Stimulated activated naive CD8-positive, alpha-beta T cell treated with anti-CD3 and anti-CD28 coated beads, Interleukin-15, amount 100 ng/mL, for 72 hours (primary cell): ENCODE measurements around the gene PSIP1.
"Not testable (repeated sequence)": the region's sequence is repeated elsewhere in the genome, so short reads cannot be mapped to it uniquely, and the experiment has no call there.

Experiments used
- ATAC-seq: fragments of 150-1000 bp; cut with Tn5 transposase; 2 replicates; pipeline ENCODE4 v1.10.0; 2021; ENCODE audit warnings: mild to moderate bottlenecking, moderate library complexity
- DNase-seq, 2 donors: peaks; one replicate each; pipeline ENCODE4 v3.0.0; 2021 to 2022
- H3K27ac Mint-ChIP-seq, 2 donors: one replicate each; pipeline ENCODE4 v1.8.0; 2022; ENCODE audit warnings: mild to moderate bottlenecking in 2 of 2, mixed read lengths in 2 of 2, moderate library complexity in 2 of 2
- H3K27me3 Mint-ChIP-seq: one replicate; pipeline ENCODE4 v1.8.0; 2022; ENCODE audit warnings: mixed read lengths
- H3K4me1 Mint-ChIP-seq: one replicate; pipeline ENCODE4 v1.8.0; 2022; ENCODE audit warnings: mild to moderate bottlenecking, mixed read lengths
- H3K4me3 Mint-ChIP-seq, 2 donors: one replicate each; pipeline ENCODE4 v1.8.0; 2022; ENCODE audit warnings: mild to moderate bottlenecking in 2 of 2, mixed read lengths in 2 of 2, moderate library complexity in 1 of 2
- H3K9me3 Mint-ChIP-seq, 2 donors: one replicate each; pipeline ENCODE4 v1.8.0; 2022; ENCODE audit warnings: mixed read lengths in 2 of 2

PSIP1 gene

DNA sequence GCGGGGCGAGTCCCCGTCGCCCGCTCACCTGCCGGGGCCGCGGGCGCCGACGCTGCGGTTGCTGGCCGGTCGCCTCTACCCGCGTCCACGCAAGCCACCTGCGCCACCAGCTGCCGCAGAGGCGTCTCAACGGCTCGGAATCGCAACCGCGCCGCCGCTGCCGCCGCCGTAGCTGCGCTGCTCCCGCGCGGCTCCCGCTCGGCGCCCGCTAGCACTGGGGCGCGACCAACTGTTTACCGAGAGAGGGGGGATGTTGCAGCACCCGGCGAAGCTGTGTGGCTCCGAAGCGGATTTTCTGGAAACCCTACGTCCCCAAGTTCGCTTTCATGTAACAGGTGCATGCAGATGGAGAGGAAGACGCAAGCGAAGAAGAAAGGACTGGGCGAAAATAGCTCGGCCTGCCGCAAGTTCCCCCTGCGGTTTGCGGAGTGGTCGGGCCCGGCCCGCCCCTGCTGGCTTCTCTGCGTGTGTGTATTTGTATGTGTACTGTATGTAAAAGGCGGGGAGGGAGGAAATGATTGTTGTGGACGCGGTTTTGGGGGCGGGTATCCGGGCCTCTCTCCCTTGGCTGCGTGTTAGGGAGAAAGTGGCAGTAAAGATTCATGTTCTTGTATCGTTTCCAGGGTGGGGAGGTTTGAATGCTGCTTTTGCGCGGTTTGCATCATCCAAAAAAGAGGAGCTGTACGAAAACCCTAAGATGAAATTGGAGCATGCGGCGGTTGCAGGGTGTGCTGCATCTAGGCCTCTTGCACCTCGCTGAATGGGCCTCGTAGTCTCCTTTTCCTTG is at the start of gene PSIP1:
PSIP1 (minus strand) TSS at position 182 of the 787 bp plus-strand sequence. CDS start 782 bp downstream, outside the sequence.
- DNase-seq (peak; percentile 89 to 93), ATAC-seq (peak; percentile 91)
- Mint-ChIP-seq H3K27ac (peak within 1 kb of the TSS; percentile 100), H3K4me3 (peak within 1 kb of the TSS; percentile 90 to 91), H3K4me1 (peaks cover 59% of the 10 kb centered on the region), H3K27me3 (no peaks in the 10 kb centered on the region), H3K9me3 (no peaks in the 10 kb centered on the region)

DNA sequence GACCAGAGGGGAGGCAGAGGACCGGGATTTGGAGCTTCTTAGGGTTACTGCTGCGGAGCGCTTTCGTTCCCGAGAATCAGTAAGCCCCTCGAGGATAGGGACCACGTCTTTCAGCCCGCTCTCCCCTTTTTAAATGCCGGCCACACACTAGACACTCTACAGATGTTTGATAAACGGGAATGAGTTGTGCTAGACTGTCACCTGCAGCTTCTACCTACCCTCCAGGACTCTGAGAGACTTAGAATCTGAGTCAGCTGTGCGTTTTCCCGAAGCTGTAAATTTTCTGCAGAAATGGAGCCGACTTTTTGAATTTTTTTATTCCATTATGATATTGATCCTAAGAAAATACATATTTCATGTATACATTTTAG is 42.7 kb upstream of the PSIP1 start:
- no peak for DNase-seq
- Mint-ChIP-seq H3K27me3 (no peaks in the 10 kb centered on the region), H3K4me1 (peaks cover 15% of the 10 kb centered on the region), H3K4me3 (peak overlapping the region; percentile 96 to 98), H3K27ac (peak overlapping the region; percentile 90 to 97), H3K9me3 (no peaks in the 10 kb centered on the region)
- peak; percentile 19 for ATAC-seq

DNA sequence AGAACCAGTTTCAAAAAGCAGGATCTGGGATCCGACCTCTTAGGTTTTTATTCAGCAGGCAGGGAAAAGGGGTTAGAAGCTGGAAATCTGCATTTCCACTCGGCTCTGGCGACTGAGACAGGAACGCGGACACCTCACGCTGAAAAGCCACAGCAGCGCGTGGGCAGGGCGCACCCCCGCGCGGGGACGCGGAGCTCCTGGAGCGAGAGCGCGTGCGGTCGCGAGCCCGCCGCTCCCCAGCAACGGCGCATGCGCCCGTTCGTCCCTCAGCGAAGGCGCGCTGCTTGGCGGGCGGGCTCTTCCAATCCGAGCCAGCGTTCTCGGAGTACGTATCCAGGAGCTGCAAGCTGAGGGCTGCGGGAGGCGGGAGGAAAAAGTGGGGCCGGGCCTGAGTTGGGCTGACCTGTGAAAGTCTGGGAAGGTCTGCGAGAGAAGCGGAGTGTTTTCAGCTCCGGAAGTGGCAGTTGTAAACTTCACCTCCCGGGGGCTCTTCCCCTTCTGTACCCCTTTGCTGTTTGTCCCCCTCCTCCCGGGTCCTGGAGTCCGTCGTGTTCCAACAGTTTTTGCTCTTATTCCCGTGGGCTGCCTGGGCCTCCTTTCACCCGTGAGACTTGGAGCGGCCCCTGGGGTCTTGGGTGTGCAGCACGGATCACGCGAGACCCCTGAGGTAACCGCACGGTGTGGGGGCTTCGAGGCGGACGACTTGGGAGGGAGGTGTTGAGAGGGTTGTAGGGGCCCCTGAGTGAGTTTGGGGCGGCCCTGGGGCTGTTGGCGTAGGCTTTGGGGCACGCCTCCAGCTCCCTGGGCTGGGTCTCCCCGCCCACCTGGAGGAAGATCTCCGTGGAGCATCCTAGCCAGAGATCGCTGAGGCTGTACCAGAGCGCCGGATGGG is 42.1 kb upstream of the PSIP1 start, which contains the start of gene CCDC171:
CCDC171 (plus strand) TSS at position 408 of the 892 bp plus-strand sequence. CDS start 11,046 bp downstream, outside the sequence.
- Mint-ChIP-seq H3K4me1 (peaks cover 15% of the 10 kb centered on the region), H3K4me3 (peak within 1 kb of the TSS; percentile 96 to 98), H3K9me3 (no peaks in the 10 kb centered on the region), H3K27me3 (no peaks in the 10 kb centered on the region), H3K27ac (peak within 1 kb of the TSS; percentile 90 to 97)
- DNase-seq (peak; percentile 82 to 88), ATAC-seq (peak; percentile 88)

DNA sequence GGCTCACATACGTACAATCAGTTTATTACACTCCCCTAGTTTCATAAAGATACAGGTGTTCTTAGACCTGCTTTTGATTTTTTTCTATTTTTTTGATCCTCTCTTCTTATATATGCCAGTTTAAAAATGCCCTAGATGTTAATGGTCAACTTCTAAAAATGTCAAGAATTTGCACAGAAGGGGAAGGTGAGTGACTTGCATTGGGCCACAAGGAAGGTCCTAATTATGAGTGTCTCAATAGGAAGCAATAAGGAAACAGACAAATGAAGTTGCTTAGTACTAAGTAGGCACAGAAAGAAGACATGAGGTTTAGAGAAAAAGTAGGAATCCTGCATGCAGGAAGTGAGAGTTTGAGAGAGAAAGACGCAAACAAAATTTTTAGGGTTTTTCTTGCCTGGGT is 38.8 kb upstream of the PSIP1 start:
- Mint-ChIP-seq H3K27me3 (no peaks in the 10 kb centered on the region), H3K9me3 (no peaks in the 10 kb centered on the region), H3K4me3 (no peak overlapping the region), H3K27ac (no peak overlapping the region), H3K4me1 (peaks cover 15% of the 10 kb centered on the region)
- ATAC-seq (no peak), DNase-seq (no peak)

DNA sequence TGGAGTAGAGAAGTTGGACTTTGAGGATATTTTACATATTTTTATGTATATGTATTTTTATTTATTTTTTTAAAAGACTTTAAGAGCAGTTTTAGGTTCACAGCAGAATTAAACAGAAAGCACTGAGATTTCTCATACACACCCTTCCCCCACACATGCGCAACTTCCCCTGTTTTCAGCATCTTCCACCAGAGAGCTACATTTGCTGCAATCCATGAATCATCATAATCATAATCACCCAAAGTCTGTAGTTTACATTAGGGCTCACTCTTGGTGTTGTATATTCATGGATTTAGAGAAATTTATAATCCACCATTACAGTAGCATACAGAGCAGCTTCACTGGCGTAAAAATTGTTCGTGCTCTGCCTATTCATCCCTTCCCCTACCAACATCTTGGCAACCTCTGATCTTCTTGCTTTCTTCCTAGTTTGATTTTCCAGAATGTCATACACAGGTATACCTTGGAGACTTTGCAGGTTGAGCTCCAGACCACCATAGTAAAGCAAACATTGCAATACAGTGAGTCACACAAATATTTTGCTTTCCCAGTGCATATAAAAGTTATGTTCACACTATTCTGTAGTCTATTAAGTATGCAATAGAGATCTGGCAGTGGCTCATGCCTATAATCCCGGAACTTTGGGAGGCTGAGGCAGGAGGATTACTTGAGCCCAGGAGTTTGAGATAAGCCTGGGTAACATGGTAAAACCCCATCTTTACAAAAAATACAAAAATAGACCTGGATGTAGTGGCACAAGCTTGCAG is 32.5 kb upstream of the PSIP1 start:
- H3K27ac Mint-ChIP-seq, result no peak overlapping the region
- H3K4me3 Mint-ChIP-seq, result no peak overlapping the region
- no peaks in the 10 kb centered on the region for H3K9me3 Mint-ChIP-seq
- no peak for DNase-seq
- no peak for ATAC-seq
- no peaks in the 10 kb centered on the region for H3K4me1 Mint-ChIP-seq
- no peaks in the 10 kb centered on the region for H3K27me3 Mint-ChIP-seq

DNA sequence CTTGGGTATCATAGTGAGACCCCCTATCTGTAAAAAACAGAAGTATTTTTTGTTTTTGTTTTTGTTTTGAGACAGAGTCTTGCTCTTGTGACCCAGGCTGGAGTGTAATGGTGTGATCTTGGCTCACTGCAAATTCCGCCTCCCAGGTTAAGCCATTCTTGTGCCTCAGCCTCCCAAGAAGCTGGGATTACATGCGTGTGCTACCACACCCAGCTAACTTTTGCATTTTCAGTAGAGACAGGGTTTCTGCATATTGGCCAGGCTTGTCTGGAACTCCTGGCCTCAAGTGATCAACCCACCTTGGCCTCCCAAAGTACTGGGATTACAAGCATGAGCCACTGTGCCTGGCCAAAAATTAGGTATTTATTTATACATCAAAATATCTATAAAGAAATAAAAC is 31.9 kb upstream of the PSIP1 start:
- Mint-ChIP-seq H3K27me3 (no peaks in the 10 kb centered on the region), H3K4me3 (no peak overlapping the region), H3K9me3 (no peaks in the 10 kb centered on the region), H3K27ac (no peak overlapping the region), H3K4me1 (no peaks in the 10 kb centered on the region)
- DNase-seq (no peak), ATAC-seq (no peak)

DNA sequence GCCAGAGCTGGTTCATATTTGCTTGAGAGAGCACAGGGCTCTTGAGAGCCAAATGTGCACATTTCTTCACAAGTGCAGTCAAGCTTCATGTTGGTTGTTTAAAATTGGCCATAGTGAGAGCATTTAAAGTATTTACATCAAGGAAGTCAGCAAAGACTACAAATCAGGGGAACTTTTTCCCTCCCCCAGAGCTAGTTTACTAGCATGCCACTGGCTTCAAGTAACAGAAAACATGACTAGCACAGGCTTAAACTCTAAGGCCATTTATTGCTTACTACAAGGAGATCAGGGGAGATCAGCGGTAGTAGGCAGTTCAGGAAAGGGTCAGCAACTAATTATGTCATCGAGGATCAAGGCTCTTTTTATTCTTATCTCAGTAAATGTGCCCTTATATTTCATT is 31.1 kb upstream of the PSIP1 start:
- no peak for DNase-seq
- ATAC-seq, result no peak
- Mint-ChIP-seq H3K9me3 (no peaks in the 10 kb centered on the region), H3K4me1 (no peaks in the 10 kb centered on the region), H3K27ac (no peak overlapping the region), H3K4me3 (no peak overlapping the region), H3K27me3 (no peaks in the 10 kb centered on the region)

DNA sequence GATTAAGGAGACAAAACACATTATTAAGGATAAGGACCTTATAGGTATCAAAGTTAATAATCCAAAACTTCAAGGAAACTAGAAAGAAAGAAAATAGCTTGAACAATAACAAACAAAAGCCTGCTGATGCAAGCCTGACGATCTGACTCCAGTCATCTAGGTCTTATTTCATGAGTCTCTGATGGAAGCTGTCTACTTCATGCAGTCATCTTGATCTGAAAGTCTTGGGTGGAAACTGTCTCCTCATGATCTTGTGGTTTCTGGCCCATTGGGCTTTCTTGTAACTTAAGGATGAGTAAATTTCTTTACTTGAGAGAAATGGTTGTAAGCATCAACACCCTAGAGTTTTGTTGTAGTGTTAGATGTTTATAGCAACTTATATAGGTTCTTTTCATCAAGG is 20.6 kb upstream of the PSIP1 start:
- peak overlapping the region in 1 of 2 donors; percentile 75 for H3K27ac Mint-ChIP-seq
- H3K4me1 Mint-ChIP-seq, result peaks cover 30% of the 10 kb centered on the region
- DNase-seq, result peak in 1 of 2 donors; percentile 28
- peak; percentile 85 for ATAC-seq
- no peaks in the 10 kb centered on the region for H3K27me3 Mint-ChIP-seq
- no peaks in the 10 kb centered on the region for H3K9me3 Mint-ChIP-seq
- H3K4me3 Mint-ChIP-seq, result no peak overlapping the region

DNA sequence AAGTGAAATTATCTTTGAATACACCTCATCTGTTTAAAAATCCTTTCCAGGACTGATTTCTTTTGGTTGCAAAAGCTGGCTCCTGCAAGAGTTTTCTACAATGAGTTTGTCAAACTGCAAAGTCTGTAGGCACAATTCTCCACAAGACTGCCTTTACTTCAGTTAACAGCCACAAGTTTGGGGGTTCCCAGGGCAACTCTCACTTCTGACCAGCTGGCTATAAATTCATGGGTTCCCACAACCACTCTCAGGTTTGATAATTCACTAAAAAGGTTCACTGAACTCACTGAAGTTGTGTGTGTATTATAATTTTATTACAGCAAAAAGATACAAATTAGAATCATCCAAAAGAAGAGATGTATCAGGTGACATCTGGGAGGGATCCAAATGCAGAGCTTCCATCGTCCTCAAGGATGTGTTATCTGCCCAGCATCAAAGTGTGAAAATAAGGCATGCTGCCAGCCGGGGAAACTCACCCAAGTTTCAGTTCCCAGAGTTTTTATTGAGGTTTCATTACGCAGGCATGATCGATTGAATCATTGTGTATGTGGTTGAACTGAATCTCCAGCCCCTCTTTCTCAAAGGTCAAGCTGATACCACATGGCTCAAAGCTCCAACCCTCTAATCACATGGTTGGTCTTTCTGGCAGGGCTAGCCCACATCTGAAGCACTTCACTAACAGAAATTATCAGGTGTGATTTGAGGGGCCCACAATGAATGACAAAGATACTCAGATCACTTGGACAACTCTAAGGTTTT is 19.0 kb upstream of the PSIP1 start:
- Mint-ChIP-seq H3K27me3 (no peaks in the 10 kb centered on the region), H3K27ac (peak overlapping the region in 1 of 2 donors; percentile 4)

DNA sequence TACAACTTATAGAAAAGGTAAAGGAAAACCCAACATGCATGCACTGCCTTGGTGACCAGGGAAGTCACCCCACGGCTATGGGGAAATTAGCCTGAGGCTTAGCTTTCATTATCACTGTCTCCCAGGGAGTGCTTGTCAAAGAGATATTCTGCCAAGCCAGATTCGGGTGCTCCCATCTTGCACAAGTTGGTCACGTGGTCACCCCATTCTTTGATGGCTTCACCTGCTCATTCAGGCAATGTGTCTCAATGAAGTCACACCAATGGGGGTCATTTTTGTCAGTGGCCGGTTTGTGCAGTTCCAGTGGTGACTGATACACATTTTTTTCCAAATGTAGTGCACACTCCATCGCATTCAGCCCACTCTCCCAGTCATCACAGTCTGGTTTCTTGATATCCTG is 16.3 kb upstream of the PSIP1 start:
- peaks cover 19% of the 10 kb centered on the region for H3K4me1 Mint-ChIP-seq
- H3K27me3 Mint-ChIP-seq, H3K4me3 Mint-ChIP-seq, H3K27ac Mint-ChIP-seq, ATAC-seq, H3K9me3 Mint-ChIP-seq, DNase-seq: not testable (repeated sequence)

More for the DNA sequence above, 19.0 kb upstream of the PSIP1 start:
- DNase-seq, result peak in 1 of 2 donors; percentile 18
- H3K9me3 Mint-ChIP-seq, result no peaks in the 10 kb centered on the region
- H3K4me1 Mint-ChIP-seq, result peaks cover 30% of the 10 kb centered on the region
- H3K4me3 Mint-ChIP-seq, result no peak overlapping the region
- peak; percentile 62 for ATAC-seq

DNA sequence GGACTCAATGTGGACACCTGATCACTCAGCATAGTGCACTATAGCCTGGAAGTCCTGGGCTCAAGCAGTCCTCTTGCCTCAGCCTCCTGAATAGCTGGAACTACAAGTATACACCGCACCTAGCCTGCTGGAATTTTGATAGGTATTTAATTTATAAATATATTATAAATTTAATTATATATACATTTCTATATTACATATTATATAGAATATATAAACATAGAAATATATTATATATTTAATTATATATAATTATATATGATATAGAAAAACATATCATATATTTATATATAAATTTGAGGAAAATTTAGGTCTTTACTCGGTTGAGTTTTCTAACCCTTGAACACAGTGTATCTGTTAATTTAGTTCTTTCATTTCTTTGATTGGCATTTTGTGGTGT is 15.2 kb upstream of the PSIP1 start:
- Mint-ChIP-seq H3K27ac (no peak overlapping the region), H3K27me3 (no peaks in the 10 kb centered on the region), H3K4me1 (peaks cover 12% of the 10 kb centered on the region), H3K4me3 (no peak overlapping the region), H3K9me3 (no peaks in the 10 kb centered on the region)
- ATAC-seq (no peak), DNase-seq (no peak)

DNA sequence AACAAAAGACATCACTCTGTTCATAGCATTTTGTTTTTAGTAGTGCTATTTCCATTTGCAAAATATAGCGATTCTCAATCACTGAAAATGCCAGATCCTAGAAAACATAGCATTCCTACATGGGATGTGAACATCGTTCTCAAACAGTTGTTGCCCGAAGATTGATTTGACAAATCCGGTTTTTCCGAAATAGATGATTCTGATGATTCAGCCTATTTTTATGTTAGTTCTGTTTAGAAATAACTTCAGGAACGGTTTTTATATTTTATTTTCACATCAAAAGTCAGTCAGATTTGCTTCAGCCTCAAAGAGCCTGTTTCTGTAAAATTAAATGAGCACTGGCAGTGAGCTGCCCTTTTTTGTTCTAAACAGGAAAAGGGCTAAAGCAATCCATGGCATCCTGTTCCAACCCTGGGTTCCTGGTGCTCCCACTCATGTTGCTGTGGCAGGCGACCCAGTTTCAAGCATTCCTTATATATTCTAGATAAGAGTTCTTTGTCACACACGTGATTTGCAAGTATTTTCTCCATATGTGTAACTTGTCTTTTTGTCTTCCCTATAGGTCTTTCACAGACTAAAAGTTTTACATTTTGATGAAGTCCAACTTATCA is 14.2 kb upstream of the PSIP1 start:
- ATAC-seq (no peak), DNase-seq (no peak)
- Mint-ChIP-seq H3K27me3 (no peaks in the 10 kb centered on the region), H3K4me1 (peaks cover 9% of the 10 kb centered on the region), H3K4me3 (no peak overlapping the region), H3K9me3 (no peaks in the 10 kb centered on the region), H3K27ac (no peak overlapping the region)

DNA sequence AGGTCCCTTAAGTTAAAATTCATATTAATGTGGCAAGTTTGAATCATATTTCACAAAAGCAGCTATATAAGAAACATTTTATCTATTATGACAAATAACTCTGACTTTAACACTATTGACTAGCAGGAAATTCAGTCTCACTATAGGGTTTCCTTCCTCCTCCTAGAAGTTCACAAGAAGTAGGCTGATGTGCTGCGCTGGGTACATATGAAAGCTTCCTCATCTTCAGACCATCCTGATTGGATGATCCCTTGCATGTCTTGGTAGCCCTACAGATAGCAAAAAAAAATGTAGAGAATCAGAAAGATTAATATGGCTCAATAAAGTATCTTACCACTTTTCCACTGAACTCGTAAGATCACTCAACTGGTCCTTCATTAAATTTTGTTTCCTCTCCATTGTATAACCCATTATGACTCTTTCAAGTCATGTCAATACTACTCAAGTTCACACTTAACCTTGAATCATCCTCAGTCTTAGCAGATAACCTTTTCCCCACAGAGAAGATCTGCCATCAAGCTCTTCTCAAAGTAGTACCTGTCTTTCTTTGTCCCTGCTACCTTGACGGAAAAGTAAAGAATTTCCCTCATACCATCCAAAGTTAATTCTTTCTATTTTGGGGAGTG is 11.5 kb upstream of the PSIP1 start:
- H3K4me1 Mint-ChIP-seq, result no peaks in the 10 kb centered on the region
- no peaks in the 10 kb centered on the region for H3K9me3 Mint-ChIP-seq
- H3K4me3 Mint-ChIP-seq, result no peak overlapping the region
- no peak for DNase-seq
- H3K27ac Mint-ChIP-seq, result no peak overlapping the region
- no peaks in the 10 kb centered on the region for H3K27me3 Mint-ChIP-seq
- no peak for ATAC-seq

DNA sequence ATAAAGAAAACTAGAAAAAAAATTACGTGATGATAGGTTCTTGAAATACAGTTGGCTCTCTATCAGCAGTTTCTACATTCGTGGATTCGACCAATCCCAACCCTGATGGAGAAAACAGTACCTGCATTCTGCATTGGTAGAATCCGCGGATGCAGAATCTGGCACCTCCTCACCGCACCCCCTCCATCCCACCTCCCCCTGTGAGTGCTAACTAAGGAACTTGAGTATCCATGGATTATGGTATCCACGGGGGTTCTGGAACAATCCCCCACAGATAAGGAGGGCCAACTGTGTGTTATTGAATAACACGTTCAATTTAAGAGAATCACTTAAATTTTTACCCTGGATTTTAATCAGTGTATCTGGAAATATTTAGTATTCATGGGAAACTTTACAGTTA is 10.5 kb upstream of the PSIP1 start:
- no peak overlapping the region for H3K27ac Mint-ChIP-seq
- H3K27me3 Mint-ChIP-seq, result no peaks in the 10 kb centered on the region
- no peak overlapping the region for H3K4me3 Mint-ChIP-seq
- no peaks in the 10 kb centered on the region for H3K9me3 Mint-ChIP-seq
- no peak for DNase-seq
- H3K4me1 Mint-ChIP-seq, result no peaks in the 10 kb centered on the region
- no peak for ATAC-seq
